SK-N-SH (cell line): Measurements from ENCODE around the gene RFPL1.

Experiments used
- CTCF ChIP-seq: fragments of 200-600 bp; sonication (generic); IDR thresholded peaks from 2 replicates; pipeline ENCODE4 v1.6.1; 2017; ENCODE audit warnings: antibody characterized with exemption, mild to moderate bottlenecking, moderate library complexity
- EP300 ChIP-seq, 2 experiments: IDR thresholded peaks; 2 replicates each; pipeline versions ENCODE4 v1.4.0 to v1.6.1; 2012; ENCODE audit warnings: borderline replicate concordance in 1 of 2, low read depth in 1 of 2, low read length in 1 of 2
- FOXJ3 ChIP-seq: sonication (generic); formaldehyde crosslinking; IDR thresholded peaks from 2 replicates; pipeline ENCODE4 v1.5.1; 2020; ENCODE audit warnings: mild to moderate bottlenecking, missing genetic modification reagents
- FOXM1 ChIP-seq: IDR thresholded peaks from 2 replicates; pipeline ENCODE4 v1.4.0; 2012; ENCODE audit warnings: low read depth, mild to moderate bottlenecking
- JUND ChIP-seq: IDR thresholded peaks from 2 replicates; pipeline ENCODE4 v1.4.0; 2012
- MAX ChIP-seq: IDR thresholded peaks from 2 replicates; pipeline ENCODE4 v1.4.0; 2012; ENCODE audit warnings: low read depth
- POLR2AphosphoS5 ChIP-seq: IDR thresholded peaks from 2 replicates; pipeline ENCODE4 v1.6.1; 2012; ENCODE audit warnings: low read depth, low read length
- RAD21 ChIP-seq: IDR thresholded peaks from 2 replicates; pipeline ENCODE4 v1.6.1; 2012; ENCODE audit warnings: mild to moderate bottlenecking, low read length
- RCOR1 ChIP-seq: fragments of 150-350 bp; IDR thresholded peaks from 2 replicates; pipeline ENCODE4 v1.6.1; 2017; ENCODE audit warnings: antibody characterized with exemption, low read length
- RFX5 ChIP-seq: IDR thresholded peaks from 2 replicates; pipeline ENCODE4 v1.6.1; 2012; ENCODE audit warnings: mild to moderate bottlenecking, improper control_type of control experiment, low read length
- SMC3 ChIP-seq: IDR thresholded peaks from 2 replicates; pipeline ENCODE4 v1.6.1; 2012; ENCODE audit warnings: low read depth, low read length, improper control_type of control experiment
- TAF1 ChIP-seq: IDR thresholded peaks from 2 replicates; pipeline ENCODE4 v1.6.1; 2012; ENCODE audit warnings: low read depth, mild to moderate bottlenecking, low read length, moderate library complexity, borderline replicate concordance
- USF2 ChIP-seq: fragments of 150-350 bp; IDR thresholded peaks from 2 replicates; pipeline ENCODE4 v1.6.1; 2017; ENCODE audit warnings: antibody characterized with exemption, low read length, low read depth, borderline replicate concordance

- no peak for TF ChIP-seq CTCF
- no peak for TF ChIP-seq POLR2AphosphoS5
- TF ChIP-seq TAF1 = no peak
- TF ChIP-seq FOXM1 = no peak
- TF ChIP-seq JUND = no peak
- TF ChIP-seq SMC3 = no peak
- TF ChIP-seq MAX = no peak
- TF ChIP-seq FOXJ3 (CRISPR knock-in tag) = no peak
- no peak for TF ChIP-seq EP300 (IDR thresholded peaks at IDR 0.05; ENCODE audit: borderline replicate concordance in 1 of 2, low read depth in 1 of 2, low read length in 1 of 2)
- TF ChIP-seq RFX5 = no peak
- TF ChIP-seq USF2 = no peak
- TF ChIP-seq RAD21 = no peak
- no peak for TF ChIP-seq RCOR1
Measured at GRCh38 chr22:29484642-29485041, 46.3 kb downstream of the RFPL1 start.
